ENCODE measurements around the gene PRSS12.

Gene PRSS12

DNA sequence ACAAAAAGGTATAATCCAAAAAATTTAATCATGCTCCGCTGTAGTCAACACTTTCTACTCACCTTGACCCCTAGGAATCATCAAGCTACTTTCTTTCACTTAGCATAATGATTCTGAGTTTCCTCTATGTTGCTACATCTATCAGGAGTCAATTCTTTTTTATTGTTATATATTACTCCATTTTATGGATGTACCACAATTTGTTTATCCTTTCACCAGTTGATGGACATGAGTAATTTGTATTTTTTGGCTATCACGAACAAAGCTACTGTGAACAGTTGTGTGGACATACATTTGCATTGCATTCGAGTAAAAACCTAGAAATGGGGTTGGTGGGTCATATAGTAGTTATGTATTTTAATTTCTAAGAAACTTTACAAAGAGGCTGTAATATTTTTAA is 102.9 kb downstream of the PRSS12 start:
- TF ChIP-seq, protein P1, sequence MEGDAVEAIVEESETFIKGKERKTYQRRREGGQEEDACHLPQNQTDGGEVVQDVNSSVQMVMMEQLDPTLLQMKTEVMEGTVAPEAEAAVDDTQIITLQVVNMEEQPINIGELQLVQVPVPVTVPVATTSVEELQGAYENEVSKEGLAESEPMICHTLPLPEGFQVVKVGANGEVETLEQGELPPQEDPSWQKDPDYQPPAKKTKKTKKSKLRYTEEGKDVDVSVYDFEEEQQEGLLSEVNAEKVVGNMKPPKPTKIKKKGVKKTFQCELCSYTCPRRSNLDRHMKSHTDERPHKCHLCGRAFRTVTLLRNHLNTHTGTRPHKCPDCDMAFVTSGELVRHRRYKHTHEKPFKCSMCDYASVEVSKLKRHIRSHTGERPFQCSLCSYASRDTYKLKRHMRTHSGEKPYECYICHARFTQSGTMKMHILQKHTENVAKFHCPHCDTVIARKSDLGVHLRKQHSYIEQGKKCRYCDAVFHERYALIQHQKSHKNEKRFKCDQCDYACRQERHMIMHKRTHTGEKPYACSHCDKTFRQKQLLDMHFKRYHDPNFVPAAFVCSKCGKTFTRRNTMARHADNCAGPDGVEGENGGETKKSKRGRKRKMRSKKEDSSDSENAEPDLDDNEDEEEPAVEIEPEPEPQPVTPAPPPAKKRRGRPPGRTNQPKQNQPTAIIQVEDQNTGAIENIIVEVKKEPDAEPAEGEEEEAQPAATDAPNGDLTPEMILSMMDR (IDR thresholded peaks at IDR 0.05; ENCODE audit: insufficient read depth, low read length) = no peak
- TF ChIP-seq, protein P2, sequence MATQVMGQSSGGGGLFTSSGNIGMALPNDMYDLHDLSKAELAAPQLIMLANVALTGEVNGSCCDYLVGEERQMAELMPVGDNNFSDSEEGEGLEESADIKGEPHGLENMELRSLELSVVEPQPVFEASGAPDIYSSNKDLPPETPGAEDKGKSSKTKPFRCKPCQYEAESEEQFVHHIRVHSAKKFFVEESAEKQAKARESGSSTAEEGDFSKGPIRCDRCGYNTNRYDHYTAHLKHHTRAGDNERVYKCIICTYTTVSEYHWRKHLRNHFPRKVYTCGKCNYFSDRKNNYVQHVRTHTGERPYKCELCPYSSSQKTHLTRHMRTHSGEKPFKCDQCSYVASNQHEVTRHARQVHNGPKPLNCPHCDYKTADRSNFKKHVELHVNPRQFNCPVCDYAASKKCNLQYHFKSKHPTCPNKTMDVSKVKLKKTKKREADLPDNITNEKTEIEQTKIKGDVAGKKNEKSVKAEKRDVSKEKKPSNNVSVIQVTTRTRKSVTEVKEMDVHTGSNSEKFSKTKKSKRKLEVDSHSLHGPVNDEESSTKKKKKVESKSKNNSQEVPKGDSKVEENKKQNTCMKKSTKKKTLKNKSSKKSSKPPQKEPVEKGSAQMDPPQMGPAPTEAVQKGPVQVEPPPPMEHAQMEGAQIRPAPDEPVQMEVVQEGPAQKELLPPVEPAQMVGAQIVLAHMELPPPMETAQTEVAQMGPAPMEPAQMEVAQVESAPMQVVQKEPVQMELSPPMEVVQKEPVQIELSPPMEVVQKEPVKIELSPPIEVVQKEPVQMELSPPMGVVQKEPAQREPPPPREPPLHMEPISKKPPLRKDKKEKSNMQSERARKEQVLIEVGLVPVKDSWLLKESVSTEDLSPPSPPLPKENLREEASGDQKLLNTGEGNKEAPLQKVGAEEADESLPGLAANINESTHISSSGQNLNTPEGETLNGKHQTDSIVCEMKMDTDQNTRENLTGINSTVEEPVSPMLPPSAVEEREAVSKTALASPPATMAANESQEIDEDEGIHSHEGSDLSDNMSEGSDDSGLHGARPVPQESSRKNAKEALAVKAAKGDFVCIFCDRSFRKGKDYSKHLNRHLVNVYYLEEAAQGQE (IDR thresholded peaks at IDR 0.05; ENCODE audit: insufficient replicate concordance, low read depth) = no peak
- TF ChIP-seq SPI1 (IDR thresholded peaks at IDR 0.05; ENCODE audit: borderline replicate concordance, low read depth) (no peak), POLR2AphosphoS5 (IDR thresholded peaks at IDR 0.05; ENCODE audit: low read depth) (no peak), GABPA (IDR thresholded peaks at IDR 0.05; ENCODE audit: low read depth) (no peak)
- H3K27ac ChIP-seq (replicated peaks) = no peak overlapping the region
- no peaks in the 10 kb centered on the region for H3K27me3 ChIP-seq (ENCODE audit: insufficient read depth, poor library complexity, severe bottlenecking)
- no peak overlapping the region for H3K4me3 ChIP-seq (replicated peaks; ENCODE audit: insufficient read depth, low read length)
- DNase-seq (ENCODE audit: low read depth in 1 of 2, low spot score in 1 of 2) = no peak

DNA sequence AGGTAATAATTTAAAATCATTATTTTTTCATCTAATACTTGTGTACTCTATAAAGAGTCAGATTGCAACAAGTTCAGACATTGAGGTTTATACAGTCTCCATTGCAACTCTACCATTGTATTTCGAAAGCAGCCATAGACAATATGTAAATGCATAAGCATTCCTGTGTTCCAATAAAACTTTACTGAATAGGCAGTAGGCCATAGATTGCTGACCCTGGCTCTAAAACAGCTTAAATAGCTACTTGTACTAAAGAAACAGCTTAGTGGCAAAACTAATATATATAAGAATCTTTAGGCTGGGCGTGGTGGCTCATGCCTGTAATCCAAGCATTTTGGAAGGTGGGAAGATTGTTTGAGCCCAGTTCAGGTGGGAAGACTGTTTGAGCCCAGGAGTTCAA is 115.3 kb downstream of the PRSS12 start:
- Histone ChIP-seq H3K4me3 (replicated peaks; ENCODE audit: insufficient read depth, low read length) (no peak overlapping the region), H3K27ac (replicated peaks) (no peak overlapping the region), H3K27me3 (ENCODE audit: insufficient read depth, poor library complexity, severe bottlenecking) (no peaks in the 10 kb centered on the region)
- TF ChIP-seq, protein P2 (IDR thresholded peaks at IDR 0.05; ENCODE audit: insufficient replicate concordance, low read depth) = no peak
- TF ChIP-seq GABPA (IDR thresholded peaks at IDR 0.05; ENCODE audit: low read depth) (no peak), SPI1 (IDR thresholded peaks at IDR 0.05; ENCODE audit: borderline replicate concordance, low read depth) (no peak), POLR2AphosphoS5 (IDR thresholded peaks at IDR 0.05; ENCODE audit: low read depth) (no peak)
- TF ChIP-seq, protein P1 (IDR thresholded peaks at IDR 0.05; ENCODE audit: insufficient read depth, low read length) = no peak
- no peak for DNase-seq (ENCODE audit: low read depth in 1 of 2, low spot score in 1 of 2)

DNA sequence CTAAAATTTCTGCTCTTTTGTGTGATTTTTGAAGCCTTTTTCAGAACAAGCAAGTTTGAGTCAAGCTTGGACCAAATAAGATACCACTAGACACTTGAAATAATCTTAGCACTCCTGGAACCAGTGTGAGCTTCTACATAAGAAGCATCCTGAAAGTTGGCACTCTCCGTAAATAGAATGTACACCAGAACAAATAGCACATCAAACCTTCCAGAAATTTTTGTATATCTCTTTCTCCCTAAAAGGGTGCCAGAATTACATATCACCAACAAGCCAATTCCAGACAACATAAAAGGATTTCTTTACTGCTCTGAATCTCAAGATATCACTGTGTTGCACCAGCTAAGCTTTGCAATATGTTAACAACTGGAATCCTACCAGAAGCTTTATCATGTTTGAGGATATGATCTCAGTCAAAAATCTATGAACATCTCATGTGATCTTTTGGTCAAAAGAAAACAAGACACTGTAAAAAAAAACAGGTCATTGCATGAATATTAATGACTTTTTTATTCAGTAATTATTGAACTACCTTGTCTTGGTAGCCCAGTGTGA is 117.2 kb downstream of the PRSS12 start:
- no peak for DNase-seq (ENCODE audit: low read depth in 1 of 2, low spot score in 1 of 2)
- Histone ChIP-seq H3K4me3 (replicated peaks; ENCODE audit: insufficient read depth, low read length) (no peak overlapping the region), H3K27ac (replicated peaks) (no peak overlapping the region), H3K27me3 (ENCODE audit: insufficient read depth, poor library complexity, severe bottlenecking) (no peaks in the 10 kb centered on the region)
- TF ChIP-seq POLR2AphosphoS5 (IDR thresholded peaks at IDR 0.05; ENCODE audit: low read depth) (no peak), GABPA (IDR thresholded peaks at IDR 0.05; ENCODE audit: low read depth) (no peak), SPI1 (IDR thresholded peaks at IDR 0.05; ENCODE audit: borderline replicate concordance, low read depth) (no peak)
- TF ChIP-seq, protein P2 (IDR thresholded peaks at IDR 0.05; ENCODE audit: insufficient replicate concordance, low read depth) = no peak
- TF ChIP-seq, protein P1 (IDR thresholded peaks at IDR 0.05; ENCODE audit: insufficient read depth, low read length) = no peak
